ENCODE measurements around the gene KCNMA1. TPM values are rescaled to one million over a fixed set of nuclear protein-coding genes. Genes with fewer than 3 reads are reported as not detected.

KCNMA1 gene
- total RNA-seq, 1 experiment from 2014 or later: 0.49 TPM

GRCh38 chr10:77318739-77319138, 318.9 kb downstream of the KCNMA1 start:
- ChIA-PET POLR2A (no interaction called here), RAD21 (ENCODE audit: low non-redundant PET in 1 of 2, low total read pairs in 2 of 2, uncharacterized antibody in 2 of 2, unreplicated experiment in 2 of 2) (no interaction called here), CTCF (no interaction called here)
- Histone ChIP-seq H3K4me1 (ENCODE audit: control insufficient read depth in 1 of 2, insufficient read depth in 2 of 2, low read length in 2 of 2) (no peaks in the 10 kb centered on the region), H3K9me3 (ENCODE audit: control insufficient read depth in 1 of 2, insufficient read depth in 1 of 2, low read depth in 1 of 2, low read length in 2 of 2) (no peaks in the 10 kb centered on the region), H3K36me3 (ENCODE audit: control insufficient read depth in 1 of 2, insufficient read depth in 2 of 2, low read length in 2 of 2) (no peaks in the 10 kb centered on the region), H2AFZ (ENCODE audit: low read depth, low read length, poor library complexity, severe bottlenecking) (no peak overlapping the region), H3K4me2 (ENCODE audit: low read length) (no peak overlapping the region), H4K20me1 (ENCODE audit: insufficient read depth) (no peaks in the 10 kb centered on the region), H3K9me2 (ENCODE audit: insufficient read depth) (no peaks in the 10 kb centered on the region), H3K27ac (ENCODE audit: low read depth, low read length) (no peak overlapping the region), H3K79me2 (ENCODE audit: insufficient read depth, low read length) (no peaks in the 10 kb centered on the region), H3K9ac (ENCODE audit: low read length) (no peak overlapping the region), H3K27me3 (ENCODE audit: insufficient read depth, low read length) (peaks cover 69% of the 10 kb centered on the region), H3K4me3 (replicated peaks in 1 of 2; ENCODE audit: low read depth in 1 of 2, low read length in 2 of 2) (no peak overlapping the region)
- TF ChIP-seq POLR2A (IDR thresholded peaks at IDR 0.05; ENCODE audit: borderline replicate concordance, extremely low read depth, insufficient read depth, insufficient read length) (no peak), MAX (IDR thresholded peaks at IDR 0.05) (no peak), RAD21 (IDR thresholded peaks at IDR 0.05; ENCODE audit: low read depth) (no peak), SRF (IDR thresholded peaks at IDR 0.05; ENCODE audit: low read depth) (no peak), FOSL1 (IDR thresholded peaks at IDR 0.05; ENCODE audit: low read depth) (no peak), POLR2AphosphoS5 (IDR thresholded peaks at IDR 0.05; ENCODE audit: low read depth, low read length) (no peak), JUND (IDR thresholded peaks at IDR 0.05) (no peak), SP1 (IDR thresholded peaks at IDR 0.05; ENCODE audit: low read depth) (no peak)
- TF ChIP-seq, protein P1, sequence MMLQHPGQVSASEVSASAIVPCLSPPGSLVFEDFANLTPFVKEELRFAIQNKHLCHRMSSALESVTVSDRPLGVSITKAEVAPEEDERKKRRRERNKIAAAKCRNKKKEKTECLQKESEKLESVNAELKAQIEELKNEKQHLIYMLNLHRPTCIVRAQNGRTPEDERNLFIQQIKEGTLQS (IDR thresholded peaks at IDR 0.05): no peak
- ATAC-seq: no peak
- intact Hi-C loops (cut with micrococcal nuclease): no loop called here
- BruUV-seq (replicated peaks): no TSS peak
- DNase-seq (ENCODE audit: low read depth, low spot score): no peak

DNA sequence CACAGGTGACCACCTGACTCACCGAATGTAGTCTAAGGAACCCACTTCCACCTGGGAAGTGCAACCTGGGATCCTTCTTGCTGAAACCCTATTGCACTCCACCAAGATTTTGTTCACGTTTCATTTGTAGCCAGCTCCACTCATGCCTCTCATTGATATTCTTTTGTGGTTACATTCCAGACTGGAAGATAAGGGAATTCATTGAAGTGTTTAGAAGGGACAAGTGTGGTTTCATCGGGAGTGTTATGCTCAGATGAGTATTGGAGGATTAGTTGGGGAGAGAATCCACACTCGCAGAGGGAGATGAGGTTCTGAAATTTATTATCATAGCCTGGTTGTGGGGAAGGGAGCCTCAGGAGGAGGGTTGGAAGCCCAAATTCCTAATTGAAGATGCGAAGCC, 320.4 kb downstream of the KCNMA1 start:
- H3K36me3 ChIP-seq (ENCODE audit: control insufficient read depth in 1 of 2, insufficient read depth in 2 of 2, low read length in 2 of 2): no peaks in the 10 kb centered on the region
- no peaks in the 10 kb centered on the region for H3K9me2 ChIP-seq (ENCODE audit: insufficient read depth)
- no peak for ATAC-seq
- BruUV-seq (replicated peaks): no TSS peak
- ChIA-PET CTCF (no interaction called here), RAD21 (ENCODE audit: low non-redundant PET in 1 of 2, low total read pairs in 2 of 2, uncharacterized antibody in 2 of 2, unreplicated experiment in 2 of 2) (no interaction called here), POLR2A (no interaction called here)
- intact Hi-C loops (cut with micrococcal nuclease): no loop called here
- peaks cover 72% of the 10 kb centered on the region for H3K27me3 ChIP-seq (ENCODE audit: insufficient read depth, low read length)
- no peak overlapping the region for H3K27ac ChIP-seq (ENCODE audit: low read depth, low read length)
- no peak overlapping the region for H3K4me3 ChIP-seq (replicated peaks in 1 of 2; ENCODE audit: low read depth in 1 of 2, low read length in 2 of 2)
- TF ChIP-seq RAD21 (IDR thresholded peaks at IDR 0.05; ENCODE audit: low read depth): no peak
- no peak for TF ChIP-seq TCF7L2 (IDR thresholded peaks at IDR 0.05; ENCODE audit: borderline replicate concordance, extremely low read depth, insufficient read depth, insufficient read length)
- TF ChIP-seq, protein P2, sequence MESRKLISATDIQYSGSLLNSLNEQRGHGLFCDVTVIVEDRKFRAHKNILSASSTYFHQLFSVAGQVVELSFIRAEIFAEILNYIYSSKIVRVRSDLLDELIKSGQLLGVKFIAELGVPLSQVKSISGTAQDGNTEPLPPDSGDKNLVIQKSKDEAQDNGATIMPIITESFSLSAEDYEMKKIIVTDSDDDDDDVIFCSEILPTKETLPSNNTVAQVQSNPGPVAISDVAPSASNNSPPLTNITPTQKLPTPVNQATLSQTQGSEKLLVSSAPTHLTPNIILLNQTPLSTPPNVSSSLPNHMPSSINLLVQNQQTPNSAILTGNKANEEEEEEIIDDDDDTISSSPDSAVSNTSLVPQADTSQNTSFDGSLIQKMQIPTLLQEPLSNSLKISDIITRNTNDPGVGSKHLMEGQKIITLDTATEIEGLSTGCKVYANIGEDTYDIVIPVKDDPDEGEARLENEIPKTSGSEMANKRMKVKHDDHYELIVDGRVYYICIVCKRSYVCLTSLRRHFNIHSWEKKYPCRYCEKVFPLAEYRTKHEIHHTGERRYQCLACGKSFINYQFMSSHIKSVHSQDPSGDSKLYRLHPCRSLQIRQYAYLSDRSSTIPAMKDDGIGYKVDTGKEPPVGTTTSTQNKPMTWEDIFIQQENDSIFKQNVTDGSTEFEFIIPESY (IDR thresholded peaks at IDR 0.05; ENCODE audit: extremely low read depth, insufficient replicate concordance, low read length): no peak
- no peak for TF ChIP-seq CTCF (IDR thresholded peaks at IDR 0.05 in 2 of 3, conservative IDR thresholded peaks at IDR 0.05 in 1 of 3; ENCODE audit: borderline replicate concordance in 1 of 3, insufficient read depth in 1 of 3, low read depth in 2 of 3, low read length in 2 of 3)
- no peak for TF ChIP-seq MAX (IDR thresholded peaks at IDR 0.05)
- no peak for TF ChIP-seq CEBPB (IDR thresholded peaks at IDR 0.05; ENCODE audit: low read depth)
- no peaks in the 10 kb centered on the region for H3K4me1 ChIP-seq (ENCODE audit: control insufficient read depth in 1 of 2, insufficient read depth in 2 of 2, low read length in 2 of 2)
- DNase-seq (ENCODE audit: low read depth, low spot score): no peak
- H3K4me2 ChIP-seq (ENCODE audit: low read length): no peak overlapping the region
- no peaks in the 10 kb centered on the region for H4K20me1 ChIP-seq (ENCODE audit: insufficient read depth)
- H3K79me2 ChIP-seq (ENCODE audit: insufficient read depth, low read length): no peaks in the 10 kb centered on the region
- H2AFZ ChIP-seq (ENCODE audit: low read depth, low read length, poor library complexity, severe bottlenecking): no peak overlapping the region
- H3K9ac ChIP-seq (ENCODE audit: low read length): no peak overlapping the region
- no peaks in the 10 kb centered on the region for H3K9me3 ChIP-seq (ENCODE audit: control insufficient read depth in 1 of 2, insufficient read depth in 1 of 2, low read depth in 1 of 2, low read length in 2 of 2)

Measured in HCT116 (cell line).